K562 (cell line): ENCODE results near the gene DNAH8. TPM values are rescaled to one million over a fixed set of nuclear protein-coding genes. Genes with fewer than 3 reads are reported as not detected.

Experiments
- ATAC-seq: fragments of 200-7000 bp; cut with Tn5 transposase; 3 replicates; pipeline ENCODE4 v1.9.1; 2020; ENCODE audit warnings: moderate library complexity
- BruUV-seq: library from RNA; stranded (reverse); fragments of 400-500 nt; replicated peaks from 2 replicates; lab custom pipeline; 2021; lab: Mats Ljungman, UMichigan
- CTCF ChIA-PET: fragments of 300-600 bp; formaldehyde crosslinking; extraction: SDS; loops from one replicate; lab custom pipeline; 2021; ENCODE audit warnings: low intra/inter-chr PET ratio; lab: Yijun Ruan, JAX
- POLR2A ChIA-PET: fragments of 300-600, 350-650 bp; sonication (Branson Sonifier 250); formaldehyde crosslinking; extraction: SDS; loops from one replicate; lab custom pipeline; 2021; ENCODE audit warnings: antibody characterized with exemption, inconsistent platforms; lab: Yijun Ruan, JAX
- DNase-seq, 4 experiments: peaks; one replicate each; pipeline versions ENCODE4 v3.0.0 to v3.0.0-alpha.2; 2011 to 2018; ENCODE audit warnings: low spot score in 3 of 4, mixed read lengths in 3 of 4; ENCODE audit errors: extremely low read depth in 1 of 4
- FAIRE-seq: peaks from 2 replicates; lab custom pipeline; 2011; peaks lifted over from hg19 to GRCh38; lab: Jason Lieb, UNC
- H2AFZ ChIP-seq: 2 replicates; pipeline ENCODE4 v1.6.0; 2011; ENCODE audit warnings: low read depth, low read length, control low read depth, inconsistent platforms
- H3K27ac ChIP-seq: fragments of 200-600 bp; 3 replicates; pipeline ENCODE4 v1.8.0; 2011; ENCODE audit warnings: low read depth, mild to moderate bottlenecking, control low read depth, inconsistent platforms, low read length, moderate library complexity, mixed read lengths; ENCODE audit errors: extremely low read depth
- H3K27me3 ChIP-seq, 2 experiments: fragments of 300-600 bp in 1 of 2; 2 replicates in 1 of 2; 3 replicates in 1 of 2; pipeline versions ENCODE4 v1.6.0 to v1.8.0; 2011; ENCODE audit warnings: inconsistent platforms in 2 of 2, low read length in 2 of 2, mild to moderate bottlenecking in 1 of 2, mixed read lengths in 1 of 2, moderate library complexity in 1 of 2; ENCODE audit not compliant: control insufficient read depth in 2 of 2, insufficient read depth in 2 of 2
- H3K36me3 ChIP-seq: fragments of 300-600 bp; 3 replicates; pipeline ENCODE4 v1.8.0; 2011; ENCODE audit warnings: mild to moderate bottlenecking, low read length, inconsistent platforms; ENCODE audit not compliant: control insufficient read depth, insufficient read depth
- H3K4me1 ChIP-seq, 2 experiments: fragments of 200-600 bp in 1 of 2; replicated peaks in 1 of 2; 2 replicates in 1 of 2; 3 replicates in 1 of 2; pipeline versions ENCODE4 v1.5.1 to v1.8.0; 2011; ENCODE audit warnings: inconsistent platforms in 2 of 2, low read length in 2 of 2, mild to moderate bottlenecking in 1 of 2, mixed read lengths in 1 of 2, moderate library complexity in 1 of 2; ENCODE audit not compliant: control insufficient read depth in 2 of 2, insufficient read depth in 2 of 2
- H3K4me2 ChIP-seq: 2 replicates; pipeline ENCODE4 v1.6.1; 2011; ENCODE audit warnings: low read length, control low read depth, inconsistent platforms, mixed read lengths; ENCODE audit not compliant: insufficient read depth
- H3K4me3 ChIP-seq: fragments of 200-600 bp; sonication (generic), shearing (Covaris generic); 2 replicates; pipeline ENCODE4 v1.5.1; 2016; ENCODE audit warnings: control low read depth, inconsistent platforms
- H3K79me2 ChIP-seq: fragments of 200-600 bp; 3 replicates; pipeline ENCODE4 v1.8.0; 2011; ENCODE audit warnings: low read length, inconsistent platforms; ENCODE audit not compliant: control insufficient read depth, insufficient read depth
- H3K9ac ChIP-seq, 2 experiments: 2 replicates each; pipeline versions ENCODE4 v1.6.0 to v1.6.1; 2011; ENCODE audit warnings: low read depth in 2 of 2, low read length in 2 of 2, control low read depth in 1 of 2, inconsistent platforms in 1 of 2, mild to moderate bottlenecking in 1 of 2, mixed read lengths in 1 of 2; ENCODE audit not compliant: insufficient read depth in 1 of 2
- H3K9me1 ChIP-seq: one replicate; pipeline ENCODE4 v1.6.0; 2011; ENCODE audit warnings: inconsistent platforms, mild to moderate bottlenecking, low read length, moderate library complexity; ENCODE audit not compliant: control insufficient read depth, insufficient read depth
- H3K9me3 ChIP-seq: replicated peaks from 2 replicates; pipeline ENCODE4 v1.5.1; 2011; ENCODE audit warnings: low read depth, low read length, inconsistent platforms; ENCODE audit not compliant: control insufficient read depth, insufficient read depth
- H4K20me1 ChIP-seq: replicated peaks from 2 replicates; pipeline ENCODE4 v1.6.1; 2011; ENCODE audit warnings: low read length, inconsistent platforms, mixed read lengths; ENCODE audit not compliant: control insufficient read depth, insufficient read depth
- HDAC8 ChIP-seq: fragments of 450-650 bp; IDR thresholded peaks from 2 replicates; pipeline ENCODE4 v1.6.1; 2016; ENCODE audit warnings: mild to moderate bottlenecking, missing genetic modification characterization, moderate library complexity, missing compliant biosample characterization
- JUNB ChIP-seq: fragments of 450-650 bp; formaldehyde crosslinking; conservative IDR thresholded peaks from 2 replicates; pipeline ENCODE4 v1.4.0; 2020; ENCODE audit warnings: mild to moderate bottlenecking
- MTA2 ChIP-seq: fragments of 450-650 bp; IDR thresholded peaks from 2 replicates; pipeline ENCODE4 v1.6.1; 2016; ENCODE audit warnings: low read depth
- PKNOX1 ChIP-seq: fragments of 450-650 bp; IDR thresholded peaks from 2 replicates; pipeline ENCODE4 v1.6.1; 2016
- THRAP3 ChIP-seq: fragments of 450-650 bp; IDR thresholded peaks from 2 replicates; pipeline ENCODE4 v1.6.1; 2016; ENCODE audit warnings: mild to moderate bottlenecking, inconsistent platforms, borderline replicate concordance
- ZBTB40 ChIP-seq, 2 experiments: fragments of 450-650 bp in 1 of 2; sonication (generic) in 1 of 2; formaldehyde crosslinking in 1 of 2; IDR thresholded peaks; 2 replicates each; pipeline versions ENCODE4 v1.7.1 to v1.9.0; 2016 to 2022; ENCODE audit warnings: inconsistent platforms in 1 of 2, mild to moderate bottlenecking in 1 of 2, missing genetic modification reagents in 1 of 2
- ZNF518B ChIP-seq: fragments of 250-450 bp; sonication (Bioruptor Pico); IDR thresholded peaks from 2 replicates; pipeline ENCODE4 v1.5.0; 2021; ENCODE audit warnings: mild to moderate bottlenecking, moderate library complexity
- WGBS: fragments of 100-300 bp; shearing (Covaris generic); methylation state at CpG from one replicate; pipeline ENCODE4 v1.1.6; 2016; ENCODE audit warnings: low coverage, mixed read lengths; ENCODE audit not compliant: insufficient coverage; ENCODE audit errors: missing lambda C conversion rate; 5-methylcytosine and 5-hydroxymethylcytosine counted together
- in situ Hi-C: fragments of 300-500 bp; cut with MboI; formaldehyde crosslinking; loops from 4 replicates; pipeline ENCODE4 v1.15.0; 2018; ENCODE audit warnings: inconsistent platforms, mixed read lengths
- intact Hi-C: fragments of 100-400 bp; cut with micrococcal nuclease; formaldehyde crosslinking; loops from 2 replicates; pipeline ENCODE4 v1.14.2; 2022
- polyA plus RNA-seq, 8 experiments: library from polyadenylated mRNA; depleted of rRNA in 4 of 8; stranded (reverse) in 5 of 8; unstranded in 3 of 8; fragments of >200 nt; fragmentation: Nextera tagmentation in 2 of 8; fragmentation: Illumina TruSeq in 1 of 8; extraction: Ambion mirVana in 2 of 8; extraction: Trizol in 1 of 8; gene quantifications; 2 replicates each; pipeline versions ENCODE4 v1.2.1 to v1.2.3, GENCODE V29; 2011 to 2014; ENCODE audit warnings: inconsistent platforms in 1 of 8, missing spikeins in 1 of 8
- total RNA-seq, 7 experiments: library from RNA; depleted of rRNA in 6 of 7; stranded (reverse); fragments of >200 nt in 6 of 7; fragmentation: Illumina TruSeq in 2 of 7; extraction: Trizol in 2 of 7; gene quantifications; 2 replicates each; pipeline versions ENCODE4 v1.2.1 to v1.2.3, GENCODE V29; 2011 to 2021; ENCODE audit warnings: low replicate concordance in 1 of 7

DNAH8 gene
- total and polyA plus RNA-seq, 9 of the 15 experiments (the other 6 are each of a cell fraction or from before 2014, with no cell fraction given) = 1.2 to 4.2 (median 2.9) TPM

GRCh38 chr6:38955861-38956260 lies 240.8 kb downstream of the DNAH8 start:
- ChIA-PET CTCF (no interaction called here), POLR2A (no interaction called here)
- FAIRE-seq (no peak), ATAC-seq (no peak), DNase-seq (no peak)
- peaks cover 11 to 15% of the 10 kb centered on the region in 2 experiments; a peak in 4 of 5 replicates for H3K27me3 ChIP-seq
- in situ Hi-C loops = no loop called here
- WGBS = 3% methylated on average over 2 of the region's 2 CpGs
- BruUV-seq = no TSS peak
- no peaks in the 10 kb centered on the region for H3K36me3 ChIP-seq
- H3K4me2 ChIP-seq = no peak overlapping the region
- intact Hi-C loops = no loop called here
- no peaks in the 10 kb centered on the region for H3K4me1 ChIP-seq
- no peaks in the 10 kb centered on the region for H3K9me1 ChIP-seq
- no peak overlapping the region for H3K4me3 ChIP-seq
- no peaks in the 10 kb centered on the region for H3K9me3 ChIP-seq
- no peaks in the 10 kb centered on the region for H4K20me1 ChIP-seq
- no peak overlapping the region for H3K9ac ChIP-seq
- H3K27ac ChIP-seq = no peak overlapping the region
- no peak overlapping the region for H2AFZ ChIP-seq
- H3K79me2 ChIP-seq = no peaks in the 10 kb centered on the region
- TF ChIP-seq HDAC8 (tag) = no peak
- no peak for TF ChIP-seq PKNOX1
- no peak for TF ChIP-seq THRAP3
- no peak for TF ChIP-seq ZBTB40 (IDR thresholded peaks at IDR 0.05)
- TF ChIP-seq ZBTB40 (CRISPR knock-in tag; IDR thresholded peaks at IDR 0.05) = no peak
- no peak for TF ChIP-seq MTA2
- TF ChIP-seq ZNF518B (CRISPR knock-in tag) = no peak
- no peak for TF ChIP-seq JUNB (CRISPR knock-in tag)
